ENCODE results near the gene STIM2. TPM values are rescaled to one million over a fixed set of nuclear protein-coding genes. Genes with fewer than 3 reads are reported as not detected.
A peak's percentile ranks its signal among the peaks of the same experiment; 100 is the strongest.

The STIM2 gene
- total RNA-seq, 4 donors from 2014 or later: 3.9 to 7.6 (median 4.9) TPM

DNA sequence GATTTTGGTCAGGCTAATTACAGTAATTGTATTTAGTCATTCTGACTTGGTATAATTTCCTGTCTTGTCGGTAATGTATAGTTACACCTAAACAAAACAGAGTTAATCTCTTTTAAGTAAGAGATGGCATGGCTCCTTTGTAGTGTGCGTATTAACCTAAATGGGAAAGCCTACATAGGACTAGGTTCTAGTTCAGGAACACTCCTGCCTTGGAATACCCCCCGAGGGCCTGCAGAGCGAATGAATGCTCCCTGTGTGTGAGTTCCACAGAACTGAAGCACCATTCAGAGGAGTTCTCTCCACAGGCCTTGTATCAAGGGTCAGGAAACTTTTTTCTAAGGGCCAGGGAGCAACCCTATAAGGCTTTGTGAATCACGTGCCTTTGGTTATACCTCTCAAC, 44.9 kb upstream of the STIM2 start:
- no peak overlapping the region for H3K4me3 ChIP-seq
- intact Hi-C loops (cut with DNase I; ENCODE audit: low total_unique reads): no loop called here

DNA sequence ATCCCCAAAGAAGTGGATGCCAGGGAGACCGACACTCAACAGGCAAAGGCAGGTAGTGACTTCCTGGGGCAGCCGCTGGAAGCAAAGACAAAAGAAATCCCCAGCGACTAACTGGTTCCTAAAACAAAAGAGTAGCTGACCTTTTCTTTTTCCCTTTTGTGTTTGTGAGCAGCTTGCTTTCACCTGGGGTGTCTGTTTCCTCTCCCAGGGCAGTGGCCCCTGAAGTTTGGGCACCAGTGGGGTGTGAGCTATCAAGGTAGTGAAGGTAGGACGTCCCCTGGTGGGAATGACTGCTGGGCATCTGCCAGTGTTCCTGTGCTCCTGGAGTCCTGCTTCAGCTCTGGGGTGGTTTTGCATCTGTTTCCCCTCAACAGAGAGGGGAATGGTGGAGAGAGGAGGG, 41.6 kb upstream of the STIM2 start:
- Histone ChIP-seq H3K36me3 (no peaks in the 10 kb centered on the region), H3K27ac (no peak overlapping the region), H3K27me3 (no peaks in the 10 kb centered on the region), H3K9me3 (no peaks in the 10 kb centered on the region), H3K4me1 (peaks cover 0 to 26% of the 10 kb centered on the region in 2 donors), H3K4me3 (no peak overlapping the region)
- no peak for ATAC-seq
- intact Hi-C loops (cut with DNase I; ENCODE audit: low total_unique reads): no loop called here
- no peak for DNase-seq
- in situ Hi-C loops (cut with MboI; ENCODE audit: low sequenced_read_pairs in 4 of 4): no loop called here
- TF ChIP-seq POLR2A (IDR thresholded peaks at IDR 0.05): no peak
- TF ChIP-seq, protein P1, sequence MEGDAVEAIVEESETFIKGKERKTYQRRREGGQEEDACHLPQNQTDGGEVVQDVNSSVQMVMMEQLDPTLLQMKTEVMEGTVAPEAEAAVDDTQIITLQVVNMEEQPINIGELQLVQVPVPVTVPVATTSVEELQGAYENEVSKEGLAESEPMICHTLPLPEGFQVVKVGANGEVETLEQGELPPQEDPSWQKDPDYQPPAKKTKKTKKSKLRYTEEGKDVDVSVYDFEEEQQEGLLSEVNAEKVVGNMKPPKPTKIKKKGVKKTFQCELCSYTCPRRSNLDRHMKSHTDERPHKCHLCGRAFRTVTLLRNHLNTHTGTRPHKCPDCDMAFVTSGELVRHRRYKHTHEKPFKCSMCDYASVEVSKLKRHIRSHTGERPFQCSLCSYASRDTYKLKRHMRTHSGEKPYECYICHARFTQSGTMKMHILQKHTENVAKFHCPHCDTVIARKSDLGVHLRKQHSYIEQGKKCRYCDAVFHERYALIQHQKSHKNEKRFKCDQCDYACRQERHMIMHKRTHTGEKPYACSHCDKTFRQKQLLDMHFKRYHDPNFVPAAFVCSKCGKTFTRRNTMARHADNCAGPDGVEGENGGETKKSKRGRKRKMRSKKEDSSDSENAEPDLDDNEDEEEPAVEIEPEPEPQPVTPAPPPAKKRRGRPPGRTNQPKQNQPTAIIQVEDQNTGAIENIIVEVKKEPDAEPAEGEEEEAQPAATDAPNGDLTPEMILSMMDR (IDR thresholded peaks at IDR 0.05 in 4 of 5, conservative IDR thresholded peaks at IDR 0.05 in 1 of 5): no peak

More for the DNA sequence above, 44.9 kb upstream of the STIM2 start:
- ATAC-seq (no peak), DNase-seq (no peak)
- Histone ChIP-seq H3K4me1 (peaks cover 0 to 30% of the 10 kb centered on the region in 2 donors), H3K27me3 (no peaks in the 10 kb centered on the region), H3K9me3 (no peaks in the 10 kb centered on the region), H3K36me3 (no peaks in the 10 kb centered on the region), H3K27ac (peak overlapping the region in 3 of 4 donors; percentile 43 to 65 (median 57))
- in situ Hi-C loops (cut with MboI; ENCODE audit: low sequenced_read_pairs in 4 of 4): no loop called here
- TF ChIP-seq, protein P1 (IDR thresholded peaks at IDR 0.05 in 4 of 5, conservative IDR thresholded peaks at IDR 0.05 in 1 of 5): no peak
- no peak for TF ChIP-seq POLR2A (IDR thresholded peaks at IDR 0.05)

DNA sequence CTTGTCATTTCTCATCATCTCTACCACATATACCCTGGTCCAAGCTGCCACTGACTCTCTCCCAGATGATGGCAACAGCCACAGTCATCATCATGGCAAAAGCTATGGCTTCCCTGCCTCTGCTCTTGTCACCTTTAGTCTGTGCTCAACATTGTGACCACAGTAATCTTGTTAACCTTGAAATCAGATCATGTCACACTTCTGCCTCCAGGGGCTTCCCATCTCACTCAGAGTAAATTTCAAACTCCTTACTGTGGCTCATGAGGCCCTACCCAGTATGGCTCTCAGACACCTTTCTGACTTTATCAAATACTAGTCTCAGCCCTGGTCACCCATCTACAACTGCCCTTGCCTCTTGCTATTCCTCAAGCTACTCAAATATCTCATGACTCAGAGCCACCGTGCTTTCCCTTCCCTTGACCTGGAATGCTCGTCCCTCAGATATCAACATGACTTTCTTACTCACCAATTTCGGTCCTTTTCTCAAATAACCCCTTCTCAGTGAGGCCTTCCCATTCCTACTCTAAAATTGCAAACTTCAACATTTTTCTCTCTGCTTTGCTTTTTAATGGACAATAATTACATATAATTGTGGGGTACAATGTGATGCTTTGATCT, 41.1 kb upstream of the STIM2 start:
- DNase-seq (no peak), ATAC-seq (no peak)
- in situ Hi-C loops (cut with MboI; ENCODE audit: low sequenced_read_pairs in 4 of 4): no loop called here
- TF ChIP-seq, protein P1 (IDR thresholded peaks at IDR 0.05 in 4 of 5, conservative IDR thresholded peaks at IDR 0.05 in 1 of 5): no peak
- TF ChIP-seq POLR2A (IDR thresholded peaks at IDR 0.05): no peak
- Histone ChIP-seq H3K27me3 (no peaks in the 10 kb centered on the region), H3K9me3 (no peaks in the 10 kb centered on the region), H3K27ac (no peak overlapping the region), H3K36me3 (no peaks in the 10 kb centered on the region), H3K4me1 (peaks cover 0 to 22% of the 10 kb centered on the region in 2 donors), H3K4me3 (no peak overlapping the region)
- intact Hi-C loops (cut with DNase I; ENCODE audit: low total_unique reads): no loop called here

DNA sequence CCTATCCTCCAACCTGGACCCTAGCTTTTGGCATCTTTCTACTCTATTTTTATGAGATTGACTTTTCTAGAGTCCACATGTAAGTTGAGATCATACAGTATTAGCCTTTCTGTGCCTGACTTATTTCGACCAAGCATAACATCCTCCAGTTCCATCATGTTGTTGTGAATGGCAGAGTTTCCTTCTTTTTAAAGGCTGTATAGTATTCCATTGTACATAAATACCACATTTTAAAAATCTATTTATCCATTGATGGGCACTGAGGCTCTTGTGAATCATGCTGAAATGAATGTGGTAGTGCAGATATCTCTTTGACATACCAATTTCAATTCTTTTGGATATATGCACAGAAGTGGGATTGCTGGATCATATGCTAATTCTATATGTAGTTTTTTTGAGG, 40.3 kb upstream of the STIM2 start:
- in situ Hi-C loops (cut with MboI; ENCODE audit: low sequenced_read_pairs in 4 of 4) (no loop called here), intact Hi-C loops (cut with DNase I; ENCODE audit: low total_unique reads) (no loop called here)
- no peak for DNase-seq
- no peaks in the 10 kb centered on the region for H3K27me3 ChIP-seq
- peaks cover 0 to 17% of the 10 kb centered on the region in 2 donors for H3K4me1 ChIP-seq
- H3K36me3 ChIP-seq: no peaks in the 10 kb centered on the region
- no peaks in the 10 kb centered on the region for H3K9me3 ChIP-seq
- TF ChIP-seq POLR2A (IDR thresholded peaks at IDR 0.05): no peak
- TF ChIP-seq, protein P1 (IDR thresholded peaks at IDR 0.05 in 4 of 5, conservative IDR thresholded peaks at IDR 0.05 in 1 of 5): no peak
- no peak for ATAC-seq
- no peak overlapping the region for H3K27ac ChIP-seq
- no peak overlapping the region for H3K4me3 ChIP-seq

DNA sequence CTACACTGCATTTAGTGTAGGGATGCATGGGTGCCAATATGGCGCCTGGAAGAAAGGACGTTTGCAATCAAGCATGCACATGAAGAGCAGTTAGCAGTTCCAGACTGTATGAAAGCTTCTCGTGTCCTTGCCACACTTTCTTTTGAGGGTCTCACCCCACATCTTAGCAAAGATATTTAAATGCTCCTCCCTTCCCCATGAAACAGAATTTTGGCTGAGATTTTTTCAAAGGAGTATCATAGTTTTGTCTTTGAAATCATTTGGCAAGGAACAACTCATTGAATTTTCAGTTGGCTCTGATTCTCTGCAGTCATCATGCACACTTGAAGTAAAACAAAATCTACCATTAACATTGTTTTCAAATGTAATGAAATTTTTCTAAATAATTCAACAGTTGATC, 39.6 kb upstream of the STIM2 start:
- in situ Hi-C loops (cut with MboI; ENCODE audit: low sequenced_read_pairs in 4 of 4): no loop called here
- intact Hi-C loops (cut with DNase I; ENCODE audit: low total_unique reads): no loop called here
- TF ChIP-seq POLR2A (IDR thresholded peaks at IDR 0.05): no peak
- TF ChIP-seq, protein P1 (IDR thresholded peaks at IDR 0.05 in 4 of 5, conservative IDR thresholded peaks at IDR 0.05 in 1 of 5): no peak

More for the DNA sequence above, 39.6 kb upstream of the STIM2 start:
- Histone ChIP-seq H3K27me3 (no peaks in the 10 kb centered on the region), H3K4me1 (peaks cover 0 to 11% of the 10 kb centered on the region in 2 donors), H3K4me3 (no peak overlapping the region), H3K27ac (no peak overlapping the region), H3K36me3 (no peaks in the 10 kb centered on the region), H3K9me3 (no peaks in the 10 kb centered on the region)
- DNase-seq: no peak
- ATAC-seq: no peak

Measured in gastrocnemius medialis (tissue), 4 donors.